Heart right ventricle (tissue), 16 donors: Measurements from ENCODE around the gene POU2F2. TPM values are rescaled to one million over a fixed set of nuclear protein-coding genes. Genes with fewer than 3 reads are reported as not detected.

ENCODE experiments used
- ATAC-seq, 8 donors: fragments of 200-7000 bp; cut with Tn5 transposase; one replicate each; pipeline ENCODE4 v1.9.1; 2020; ENCODE audit warnings: mild to moderate bottlenecking in 8 of 8, moderate library complexity in 8 of 8, moderate number of reproducible peaks in 1 of 8
- DNase-seq, 2 donors: peaks; one replicate each; pipeline ENCODE4 v3.0.0-alpha.2; 2020
- H3K27ac ChIP-seq, 10 donors: fragments of 200-600 bp; sonication (generic) in 2 of 10; one replicate each; pipeline versions ENCODE4 v1.5.0 to v1.8.0; 2020 to 2022; ENCODE audit warnings: mild to moderate bottlenecking in 3 of 10
- H3K27me3 ChIP-seq, 7 donors: fragments of 200-600 bp; one replicate each; pipeline ENCODE4 v1.8.0; 2021 to 2022; ENCODE audit warnings: mild to moderate bottlenecking in 2 of 7
- H3K36me3 ChIP-seq, 9 donors: fragments of 200-600 bp; sonication (generic) in 1 of 9; one replicate each; pipeline versions ENCODE4 v1.5.0 to v1.8.0; 2020 to 2022; ENCODE audit warnings: mild to moderate bottlenecking in 2 of 9
- H3K4me1 ChIP-seq, 9 donors: fragments of 200-600 bp; sonication (generic) in 1 of 9; one replicate each; pipeline versions ENCODE4 v1.5.0 to v1.8.0; 2020 to 2022; ENCODE audit warnings: mild to moderate bottlenecking in 4 of 9
- H3K4me3 ChIP-seq, 10 donors: fragments of 200-600 bp; sonication (generic) in 2 of 10; one replicate each; pipeline versions ENCODE4 v1.5.0 to v1.8.0; 2020 to 2022; ENCODE audit warnings: mild to moderate bottlenecking in 7 of 10, moderate library complexity in 2 of 10
- H3K9me3 ChIP-seq, 11 donors: fragments of 200-600 bp in 10 of 11; sonication (generic) in 2 of 11; one replicate each; pipeline versions ENCODE4 v1.5.0 to v1.8.0; 2013 to 2022; ENCODE audit warnings: mild to moderate bottlenecking in 2 of 11, control low read depth in 1 of 11, moderate library complexity in 1 of 11
- CTCF ChIP-seq, 9 donors: fragments of 200-600 bp; sonication (generic) in 2 of 9; IDR thresholded peaks; one replicate each; pipeline versions ENCODE4 v1.5.0 to v1.8.0; 2021 to 2022; ENCODE audit warnings: antibody characterized with exemption in 9 of 9, mild to moderate bottlenecking in 5 of 9, moderate library complexity in 1 of 9
- WGBS, 2 donors: extraction: QIAGEN DNeasy Blood & Tissue Kit; methylation state at CpG; one replicate each; pipeline ENCODE4 v1.1.7; 2013; ENCODE audit warnings: inconsistent platforms in 1 of 2; 5-methylcytosine and 5-hydroxymethylcytosine counted together
- intact Hi-C, 10 donors: fragments of 100-400 bp; cut with DNase I; formaldehyde crosslinking; loops; one replicate each; pipeline versions ENCODE4 v1.11.1 to v1.14.2; 2022
- polyA plus RNA-seq, 2 donors: library from polyadenylated mRNA; stranded (reverse); fragments of 200-250 nt; gene quantifications; one replicate each; pipeline ENCODE4 v1.2.3, GENCODE V29; 2013
- total RNA-seq, 10 donors: library from RNA; stranded (reverse); fragmentation: NEBNext Ultra II Directional in 3 of 10; extraction: Animal tissue kit (Norgen Biotek cat#: 25700) in 3 of 10; gene quantifications; one replicate each; pipeline versions ENCODE4 v1.2.1 to v1.2.4, GENCODE V29; 2021 to 2023
- donor health status: Arrhythmogenic right ventricular cardiomyopathy.
- donor health status: ischemic (EF 13 %, LVEDD 7.1; RV severe dilation, severe dysfunction).
- donor health status: healthy with polysubstance abuse.
- donor health status: DM: no; HTN: yes; CAD: no.
- donor health status: DM: no; HTN: no; CAD: no.
- donor health status: ischemic (EF 25% LVEDD 6.9; RV normal size, moderate dysfunction).
- donor health status: ischemic (EF 25% LVEDD 5.7; RV mildly dilated, moderate dysfunction).
- donor health status: healthy.
- donor health status: DM: yes; HTN: yes; CAD: no.
- donor health status: Ischemic cardiomyopathy.
- donor health status: ischemic (EF 35%, LVEDD 5.7; RV mildly dilated, moderate dysfunction).
- donor health status: nonischemic (EF 11% LVEDD 7.7; RV severe dilation, severe dysfunction).
- donor health status: DM: yes; HTN: yes; CAD: no.
- donor health status: PGD.
- donor health status: ischemic (EF 29% LVEDD 5.4; RV normal size, mild dysfunction).
- donor health status: nonischemic (EF 23%, LVEDD 6.1; RV moderate dilation, normal function).

The POU2F2 gene
- total and polyA plus RNA-seq, 12 donors = 0.28 to 3.8 (median 0.69) TPM

GRCh38 chr19:42111811-42112210, 20.4 kb downstream of the POU2F2 start:
- 78 to 82% methylated on average over 3 of the region's 3 CpGs for WGBS, 2 donors
- no peaks in the 10 kb centered on the region for H3K9me3 ChIP-seq
- DNase-seq (no peak), ATAC-seq (no peak)
- no peak overlapping the region for H3K4me3 ChIP-seq
- H3K27me3 ChIP-seq = peaks cover 0 to 6% (median 0%) of the 10 kb centered on the region in 7 donors
- intact Hi-C loops = loop anchor here in 1 of 10 donors (5.0 kb wide), 1 partner anchor 70 kb away; no protein-coding TSS in a partner anchor
- H3K27ac ChIP-seq = peak overlapping the region in 1 of 10 donors; percentile 79
- peaks cover 0 to 14% (median 0%) of the 10 kb centered on the region in 9 donors for H3K36me3 ChIP-seq
- TF ChIP-seq CTCF (IDR thresholded peaks at IDR 0.05) = no peak
- H3K4me1 ChIP-seq = peaks cover 2 to 41% (median 18%) of the 10 kb centered on the region in 9 donors

GRCh38 chr19:42111384-42111783, 20.9 kb downstream of the POU2F2 start:
- H3K36me3 ChIP-seq = peaks cover 0 to 10% (median 0%) of the 10 kb centered on the region in 9 donors
- H3K4me3 ChIP-seq = no peak overlapping the region
- peaks cover 0 to 8% (median 2%) of the 10 kb centered on the region in 7 donors for H3K27me3 ChIP-seq
- ATAC-seq (no peak), DNase-seq (no peak)
- intact Hi-C loops = loop anchor here in 1 of 10 donors (5.0 kb wide), 1 partner anchor 71 kb away; no protein-coding TSS in a partner anchor
- TF ChIP-seq CTCF (IDR thresholded peaks at IDR 0.05) = no peak
- H3K9me3 ChIP-seq = no peaks in the 10 kb centered on the region
- peaks cover 2 to 41% (median 18%) of the 10 kb centered on the region in 9 donors for H3K4me1 ChIP-seq
- H3K27ac ChIP-seq = peak overlapping the region in 1 of 10 donors; percentile 79
- WGBS, 2 donors = 61 to 74% methylated on average over 1 of the region's 1 CpG

GRCh38 chr19:42110658-42111057, 21.6 kb downstream of the POU2F2 start:
- intact Hi-C loops = loop anchor here in 1 of 10 donors (5.0 kb wide), 1 partner anchor 72 kb away; no protein-coding TSS in a partner anchor
- 67 to 72% methylated on average over 1 of the region's 1 CpG for WGBS, 2 donors

GRCh38 chr19:42109896-42110295, 22.4 kb downstream of the POU2F2 start:
- Histone ChIP-seq H3K4me3 (no peak overlapping the region), H3K27me3 (peaks cover 0 to 21% (median 6%) of the 10 kb centered on the region in 7 donors), H3K27ac (no peak overlapping the region), H3K4me1 (peaks cover 2 to 41% (median 18%) of the 10 kb centered on the region in 9 donors), H3K9me3 (no peaks in the 10 kb centered on the region), H3K36me3 (no peaks in the 10 kb centered on the region)
- intact Hi-C loops = loop anchor here in 4 of 10 donors (2.0 to 5.0 kb wide), 2 partner anchors 72 to 75 kb away; no protein-coding TSS in a partner anchor
- no peak for TF ChIP-seq CTCF (IDR thresholded peaks at IDR 0.05)
- DNase-seq = no peak
- ATAC-seq = no peak
- 83 to 91% methylated on average over 3 of the region's 3 CpGs for WGBS, 2 donors

More at GRCh38 chr19:42110658-42111057, 21.6 kb downstream of the POU2F2 start:
- Histone ChIP-seq H3K4me3 (no peak overlapping the region), H3K27ac (peak overlapping the region in 1 of 10 donors; percentile 26), H3K36me3 (peaks cover 0 to 3% (median 0%) of the 10 kb centered on the region in 9 donors), H3K9me3 (no peaks in the 10 kb centered on the region), H3K27me3 (peaks cover 0 to 15% (median 6%) of the 10 kb centered on the region in 7 donors), H3K4me1 (peaks cover 2 to 41% (median 18%) of the 10 kb centered on the region in 9 donors)
- ATAC-seq = no peak
- no peak for DNase-seq
- no peak for TF ChIP-seq CTCF (IDR thresholded peaks at IDR 0.05)
